Pancreas (tissue), 10 donors: ENCODE results near the gene CTDSPL. TPM values are rescaled to one million over a fixed set of nuclear protein-coding genes. Genes with fewer than 3 reads are reported as not detected.

Source experiments
- ATAC-seq, 4 donors: fragments of 200-7000 bp; cut with Tn5 transposase; one replicate each; pipeline versions ENCODE4 v1.8.0 to v1.9.1; 2020; ENCODE audit warnings: mild to moderate bottlenecking in 4 of 4, moderate library complexity in 4 of 4
- DNase-seq, 6 donors: peaks; one replicate each; pipeline ENCODE4 v3.0.0-alpha.2; 2020
- FAIRE-seq: peaks from 2 replicates; lab custom pipeline; 2012; peaks lifted over from hg19 to GRCh38; lab: Jason Lieb, UNC
- H3K27ac ChIP-seq, 4 donors: fragments of 200-600 bp; sonication (generic); 1 replicate in 3 of 4; 2 replicates in 1 of 4; pipeline versions ENCODE4 v1.5.0 to v1.8.0; 2020
- H3K27me3 ChIP-seq, 4 donors: fragments of 200-600 bp; one replicate each; pipeline ENCODE4 v1.8.0; 2021
- H3K36me3 ChIP-seq, 3 donors: fragments of 200-600 bp; sonication (generic) in 1 of 3; one replicate each; pipeline versions ENCODE4 v1.5.0 to v1.8.0; 2020 to 2021
- H3K4me1 ChIP-seq, 3 donors: fragments of 200-600 bp; one replicate each; pipeline ENCODE4 v1.8.0; 2021
- H3K4me3 ChIP-seq, 4 donors: fragments of 200-600 bp; sonication (generic) in 2 of 4; one replicate each; pipeline versions ENCODE4 v1.5.0 to v1.8.0; 2020 to 2021
- H3K9me3 ChIP-seq, 4 donors: fragments of 200-600 bp; one replicate each; pipeline ENCODE4 v1.8.0; 2021
- WGBS, 2 donors: extraction: QIAGEN DNeasy Blood & Tissue Kit; methylation state at CpG; one replicate each; pipeline ENCODE4 v1.1.7; 2013; 5-methylcytosine and 5-hydroxymethylcytosine counted together
- intact Hi-C, 3 donors: fragments of 100-400 bp; cut with DNase I; formaldehyde crosslinking; loops; one replicate each; pipeline versions ENCODE4 v1.11.1 to v1.14.2; 2022
- polyA plus RNA-seq, 2 donors: library from polyadenylated mRNA; stranded (reverse); fragments of 200-250 nt; gene quantifications; one replicate each; pipeline ENCODE4 v1.2.3, GENCODE V29; 2013
- total RNA-seq, 6 donors: library from RNA; stranded (reverse); fragmentation: NEBNext Ultra II Directional in 4 of 6; extraction: Animal tissue kit (Norgen Biotek cat#: 25700) in 4 of 6; gene quantifications; one replicate each; pipeline versions ENCODE4 v1.2.1 to v1.2.4, GENCODE V29; 2021 to 2023
- TF ChIP-seq, protein P1 (sequence below), 4 donors: fragments of 200-600 bp; sonication (generic) in 3 of 4; IDR thresholded peaks; one replicate each; pipeline versions ENCODE4 v1.5.0 to v1.8.0; 2021; ENCODE audit warnings: antibody characterized with exemption in 4 of 4
- donor health status: healthy with polysubstance abuse.
- donor health status: DM: no; HTN: no; CAD: no; lungs with moderate emphysema.
- donor health status: DM: no; HTN: no; CAD: no.
- donor health status: control.
- donor health status: control.
- donor health status: Bipolar disorder and iron deficiency.
- donor health status: DM: yes; HTN: yes; CAD: no.
- donor health status: DM: no; HTN: no; CAD: no.
- donor health status: DM: no; HTN: no; CAD: no.
- donor health status: DM: yes; HTN: yes; CAD: no.

Gene CTDSPL
- total and polyA plus RNA-seq, 8 donors: 8.4 to 34.8 (median 15.4) TPM

DNA sequence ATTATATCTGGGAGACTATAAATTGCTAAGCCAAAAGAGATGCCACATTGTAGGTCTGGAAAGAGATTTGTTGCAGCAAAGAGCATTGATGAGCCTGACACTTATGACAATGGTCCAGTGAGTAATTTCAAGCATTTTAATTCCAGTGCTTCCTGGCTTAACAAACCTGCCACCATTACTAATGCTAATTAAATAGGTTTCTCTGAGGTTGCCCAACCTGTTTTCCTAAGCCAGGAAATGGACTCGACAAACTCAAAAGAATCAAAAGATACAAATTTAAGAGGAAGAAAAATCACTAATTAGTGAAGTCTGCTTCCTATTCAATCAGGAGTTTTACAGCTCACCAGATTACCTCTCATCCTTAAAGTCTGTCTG is 36.7 kb upstream of the CTDSPL start:
- no peak for ATAC-seq
- Histone ChIP-seq H3K27ac (no peak overlapping the region), H3K4me3 (no peak overlapping the region), H3K36me3 (no peaks in the 10 kb centered on the region), H3K9me3 (no peaks in the 10 kb centered on the region), H3K4me1 (no peaks in the 10 kb centered on the region), H3K27me3 (no peaks in the 10 kb centered on the region)
- TF ChIP-seq, protein P1, sequence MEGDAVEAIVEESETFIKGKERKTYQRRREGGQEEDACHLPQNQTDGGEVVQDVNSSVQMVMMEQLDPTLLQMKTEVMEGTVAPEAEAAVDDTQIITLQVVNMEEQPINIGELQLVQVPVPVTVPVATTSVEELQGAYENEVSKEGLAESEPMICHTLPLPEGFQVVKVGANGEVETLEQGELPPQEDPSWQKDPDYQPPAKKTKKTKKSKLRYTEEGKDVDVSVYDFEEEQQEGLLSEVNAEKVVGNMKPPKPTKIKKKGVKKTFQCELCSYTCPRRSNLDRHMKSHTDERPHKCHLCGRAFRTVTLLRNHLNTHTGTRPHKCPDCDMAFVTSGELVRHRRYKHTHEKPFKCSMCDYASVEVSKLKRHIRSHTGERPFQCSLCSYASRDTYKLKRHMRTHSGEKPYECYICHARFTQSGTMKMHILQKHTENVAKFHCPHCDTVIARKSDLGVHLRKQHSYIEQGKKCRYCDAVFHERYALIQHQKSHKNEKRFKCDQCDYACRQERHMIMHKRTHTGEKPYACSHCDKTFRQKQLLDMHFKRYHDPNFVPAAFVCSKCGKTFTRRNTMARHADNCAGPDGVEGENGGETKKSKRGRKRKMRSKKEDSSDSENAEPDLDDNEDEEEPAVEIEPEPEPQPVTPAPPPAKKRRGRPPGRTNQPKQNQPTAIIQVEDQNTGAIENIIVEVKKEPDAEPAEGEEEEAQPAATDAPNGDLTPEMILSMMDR (IDR thresholded peaks at IDR 0.05): no peak
- no peak for FAIRE-seq
- intact Hi-C loops: no loop called here
- DNase-seq: no peak
- 10 to 23% methylated on average over 1 of the region's 1 CpG for WGBS, 2 donors

DNA sequence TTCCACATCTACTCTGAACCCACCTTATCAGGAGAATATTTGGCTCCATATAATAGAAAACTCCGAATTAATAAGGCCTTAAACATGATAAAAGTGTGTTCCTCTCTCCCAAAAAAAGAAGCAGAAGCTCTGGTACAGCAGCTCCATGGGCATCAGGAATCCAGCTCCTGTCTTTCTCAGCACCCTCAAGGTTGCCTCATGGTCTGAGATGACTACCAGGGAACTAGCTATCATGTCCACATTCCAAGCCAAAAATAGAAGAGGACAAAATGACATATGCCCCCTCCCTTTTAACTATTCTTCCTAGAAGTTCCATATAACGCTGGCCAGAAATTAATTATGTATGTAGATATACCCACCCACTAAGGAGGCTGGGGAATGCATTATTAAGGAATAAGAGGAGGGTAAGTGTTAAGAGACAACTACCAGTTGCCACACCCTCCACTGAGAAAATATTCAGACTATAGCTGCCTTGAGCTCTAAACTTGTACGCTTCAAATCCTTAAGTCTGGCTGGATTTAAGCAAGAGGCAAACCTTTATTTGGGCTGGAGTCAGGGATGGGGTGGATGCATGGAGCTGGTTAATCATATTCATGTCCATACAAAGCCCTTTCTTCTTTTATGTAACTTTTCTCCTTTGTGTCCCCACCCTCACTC is 35.8 kb upstream of the CTDSPL start:
- Histone ChIP-seq H3K27ac (no peak overlapping the region), H3K4me1 (no peaks in the 10 kb centered on the region), H3K36me3 (no peaks in the 10 kb centered on the region), H3K9me3 (no peaks in the 10 kb centered on the region), H3K27me3 (no peaks in the 10 kb centered on the region), H3K4me3 (no peak overlapping the region)
- ATAC-seq (no peak), FAIRE-seq (no peak), DNase-seq (no peak)
- 69 to 73% methylated on average over 3 of the region's 3 CpGs for WGBS, 2 donors
- TF ChIP-seq, protein P1 (IDR thresholded peaks at IDR 0.05): no peak
- intact Hi-C loops: no loop called here

DNA sequence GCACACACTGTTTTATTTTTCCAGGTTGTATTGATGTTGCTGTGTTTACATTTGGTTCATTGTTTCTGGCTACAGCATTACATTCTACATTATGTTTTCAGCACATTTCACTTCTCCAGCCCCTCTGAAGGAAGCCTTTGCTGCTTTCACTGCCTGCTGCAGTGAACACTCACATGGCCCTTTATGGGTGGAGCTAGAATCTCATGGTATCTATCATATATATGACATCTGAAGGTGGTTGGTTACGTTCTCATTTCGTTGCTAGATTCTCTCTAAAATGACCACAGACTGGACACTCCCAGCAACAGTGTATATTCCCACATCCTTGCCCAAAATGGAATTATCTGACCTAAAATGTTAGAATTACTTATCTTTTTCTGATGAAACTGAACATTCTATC is 35.2 kb upstream of the CTDSPL start:
- DNase-seq (no peak), ATAC-seq (no peak), FAIRE-seq (no peak)
- 64 to 71% methylated on average over 2 of the region's 2 CpGs for WGBS, 2 donors
- no peaks in the 10 kb centered on the region for H3K4me1 ChIP-seq
- TF ChIP-seq, protein P1 (IDR thresholded peaks at IDR 0.05): no peak
- intact Hi-C loops: no loop called here
- H3K36me3 ChIP-seq: no peaks in the 10 kb centered on the region
- H3K27ac ChIP-seq: no peak overlapping the region
- H3K27me3 ChIP-seq: no peaks in the 10 kb centered on the region
- no peaks in the 10 kb centered on the region for H3K9me3 ChIP-seq
- no peak overlapping the region for H3K4me3 ChIP-seq

DNA sequence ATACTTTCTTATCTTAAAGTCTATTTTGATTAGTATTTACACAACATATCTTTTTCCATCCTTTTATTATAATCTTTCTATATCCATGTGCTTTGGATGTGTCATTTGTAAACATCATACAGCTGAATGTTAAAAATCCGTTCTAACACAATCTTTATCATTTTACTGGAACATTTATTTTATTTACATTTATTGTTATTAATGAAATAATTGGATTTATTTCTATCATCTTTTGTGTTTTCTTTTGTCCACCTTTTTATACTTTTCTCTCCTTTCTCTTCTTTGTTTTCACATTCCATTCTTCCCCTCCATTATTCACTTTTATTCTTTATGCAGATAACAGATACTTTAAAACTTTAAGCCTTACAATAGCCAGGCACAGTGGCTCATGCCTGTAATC is 34.7 kb upstream of the CTDSPL start:
- intact Hi-C loops: no loop called here
- no peak for ATAC-seq
- Histone ChIP-seq H3K9me3 (no peaks in the 10 kb centered on the region), H3K4me3 (no peak overlapping the region), H3K27me3 (no peaks in the 10 kb centered on the region), H3K36me3 (no peaks in the 10 kb centered on the region), H3K27ac (no peak overlapping the region), H3K4me1 (no peaks in the 10 kb centered on the region)
- 63 to 65% methylated on average over 1 of the region's 1 CpG for WGBS, 2 donors
- TF ChIP-seq, protein P1 (IDR thresholded peaks at IDR 0.05): no peak
- no peak for DNase-seq
- FAIRE-seq: peak; percentile 29

DNA sequence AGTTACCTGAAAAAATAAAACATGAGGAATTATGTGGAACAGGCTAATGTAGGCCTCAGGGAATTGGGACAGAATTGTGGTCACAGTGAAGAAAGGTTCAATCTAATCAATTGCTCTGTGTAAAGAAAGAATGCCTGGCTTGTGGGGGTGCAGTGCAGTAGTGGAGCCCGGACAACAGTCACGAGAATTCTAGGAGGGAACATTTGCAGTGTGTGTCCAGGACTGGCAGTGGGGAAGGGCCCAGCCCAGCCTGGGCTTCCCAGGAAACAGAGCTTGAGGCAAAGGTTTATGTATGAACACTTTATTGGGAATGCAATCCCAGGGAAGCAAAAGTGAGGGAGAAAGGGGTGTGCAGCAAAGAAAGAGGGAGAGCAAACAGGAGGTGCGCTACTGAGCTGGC is 29.2 kb upstream of the CTDSPL start:
- H3K4me1 ChIP-seq: no peaks in the 10 kb centered on the region
- DNase-seq (no peak), FAIRE-seq (no peak), ATAC-seq (no peak)
- no peak overlapping the region for H3K4me3 ChIP-seq
- H3K27me3 ChIP-seq: no peaks in the 10 kb centered on the region
- intact Hi-C loops: no loop called here
- 87 to 89% methylated on average over 3 of the region's 3 CpGs for whole genome bisulfite sequencing, 2 donors
- TF ChIP-seq, protein P1 (IDR thresholded peaks at IDR 0.05): no peak
- no peaks in the 10 kb centered on the region for H3K9me3 ChIP-seq
- no peak overlapping the region for H3K27ac ChIP-seq
- H3K36me3 ChIP-seq: no peaks in the 10 kb centered on the region
